Measurements from ENCODE around the gene RNF213.

Gene RNF213

GRCh38 chr17:80358131-80358530 is 97.5 kb downstream of the RNF213 start:
- H3K23ac ChIP-seq (ENCODE audit: low read length) = no peak overlapping the region
- H4K91ac ChIP-seq (ENCODE audit: low read depth, low read length) = no peak overlapping the region
- no peak overlapping the region for H4K8ac ChIP-seq (ENCODE audit: low read depth, low read length)
- no peaks in the 10 kb centered on the region for H3K4me1 ChIP-seq (ENCODE audit: control insufficient read depth in 1 of 2, insufficient read depth in 2 of 2, low read length in 2 of 2)
- H3K9ac ChIP-seq (ENCODE audit: low read length) = no peak overlapping the region
- H2AK5ac ChIP-seq (ENCODE audit: low read length) = no peak overlapping the region
- H3K14ac ChIP-seq (ENCODE audit: low read length) = no peak overlapping the region
- no peaks in the 10 kb centered on the region for H3K27me3 ChIP-seq (ENCODE audit: insufficient read depth, low read length)
- no peak overlapping the region for H2BK5ac ChIP-seq (ENCODE audit: low read depth, low read length, poor library complexity)
- no peak overlapping the region for H2AFZ ChIP-seq (ENCODE audit: insufficient read depth, low read length, poor library complexity)
- H3K36me3 ChIP-seq (ENCODE audit: control insufficient read depth in 1 of 2, insufficient read depth in 2 of 2, low read length in 2 of 2) = peaks cover 46 to 58% of the 10 kb centered on the region in 2 experiments
- H3K9me3 ChIP-seq (ENCODE audit: insufficient read depth, low read depth, low read length) = no peaks in the 10 kb centered on the region
- H3K79me1 ChIP-seq (ENCODE audit: low read length) = no peaks in the 10 kb centered on the region
- H2BK120ac ChIP-seq (ENCODE audit: insufficient read depth, low read length, poor library complexity) = no peak overlapping the region
- no peak overlapping the region for H3K18ac ChIP-seq (ENCODE audit: low read length)
- no peak for DNase-seq
- no peaks in the 10 kb centered on the region for H3K79me2 ChIP-seq (ENCODE audit: control insufficient read depth, insufficient read depth, low read length, poor library complexity)
- no peak overlapping the region for H3K4me2 ChIP-seq (ENCODE audit: low read length)
- no peak overlapping the region for H3K4ac ChIP-seq (ENCODE audit: low read depth, low read length)
- no peak overlapping the region for H3K4me3 ChIP-seq (ENCODE audit: low read depth, low read length)
- H4K12ac ChIP-seq (ENCODE audit: low read depth, low read length) = no peak overlapping the region
- H2BK12ac ChIP-seq (ENCODE audit: low read length) = no peak overlapping the region
- no CpG with 5 or more reads among the region's 9 CpGs for WGBS (ENCODE audit: extremely low coverage, insufficient coverage, insufficient read length)
- no peak overlapping the region for H3K27ac ChIP-seq (ENCODE audit: low read depth, low read length)

DNA sequence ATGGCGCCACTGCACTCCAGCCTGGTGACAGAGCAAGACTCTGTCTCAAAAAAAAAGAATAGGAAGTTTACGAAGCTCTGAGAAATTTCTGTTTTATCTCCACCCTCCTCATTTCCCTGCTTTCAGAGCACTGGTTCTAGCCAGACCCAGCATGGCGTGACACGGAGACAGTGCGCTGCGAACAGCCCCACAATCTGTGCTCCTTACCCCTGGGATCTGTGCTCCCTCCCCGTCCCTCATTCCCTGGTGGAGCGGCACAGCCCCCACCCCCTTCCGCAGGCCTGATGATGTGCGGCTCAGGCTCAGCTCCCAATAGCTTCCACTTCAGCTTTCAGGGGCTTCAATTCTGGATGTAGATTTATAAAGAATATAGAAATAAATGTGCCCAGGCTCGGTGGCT is 98.2 kb downstream of the RNF213 start:
- no peak for DNase-seq
- no peak overlapping the region for H2BK12ac ChIP-seq (ENCODE audit: low read length)
- H2BK5ac ChIP-seq (ENCODE audit: low read depth, low read length, poor library complexity) = no peak overlapping the region
- H4K8ac ChIP-seq (ENCODE audit: low read depth, low read length) = no peak overlapping the region
- no peak overlapping the region for H2BK120ac ChIP-seq (ENCODE audit: insufficient read depth, low read length, poor library complexity)
- H2AFZ ChIP-seq (ENCODE audit: insufficient read depth, low read length, poor library complexity) = no peak overlapping the region
- H2AK5ac ChIP-seq (ENCODE audit: low read length) = no peak overlapping the region
- no peak overlapping the region for H3K4me2 ChIP-seq (ENCODE audit: low read length)
- no peak overlapping the region for H3K14ac ChIP-seq (ENCODE audit: low read length)
- H3K27ac ChIP-seq (ENCODE audit: low read depth, low read length) = no peak overlapping the region
- no peak overlapping the region for H3K18ac ChIP-seq (ENCODE audit: low read length)
- H3K79me1 ChIP-seq (ENCODE audit: low read length) = no peaks in the 10 kb centered on the region
- no peak overlapping the region for H3K23ac ChIP-seq (ENCODE audit: low read length)
- H3K27me3 ChIP-seq (ENCODE audit: insufficient read depth, low read length) = no peaks in the 10 kb centered on the region
- no peak overlapping the region for H4K12ac ChIP-seq (ENCODE audit: low read depth, low read length)
- H3K4me1 ChIP-seq (ENCODE audit: control insufficient read depth in 1 of 2, insufficient read depth in 2 of 2, low read length in 2 of 2) = no peaks in the 10 kb centered on the region
- H3K9me3 ChIP-seq (ENCODE audit: insufficient read depth, low read depth, low read length) = no peaks in the 10 kb centered on the region
- no peak overlapping the region for H3K4me3 ChIP-seq (ENCODE audit: low read depth, low read length)
- H3K9ac ChIP-seq (ENCODE audit: low read length) = no peak overlapping the region
- H3K36me3 ChIP-seq (ENCODE audit: control insufficient read depth in 1 of 2, insufficient read depth in 2 of 2, low read length in 2 of 2) = peaks cover 46 to 58% of the 10 kb centered on the region in 2 experiments
- no peaks in the 10 kb centered on the region for H3K79me2 ChIP-seq (ENCODE audit: control insufficient read depth, insufficient read depth, low read length, poor library complexity)
- H4K91ac ChIP-seq (ENCODE audit: low read depth, low read length) = no peak overlapping the region
- no peak overlapping the region for H3K4ac ChIP-seq (ENCODE audit: low read depth, low read length)
- no CpG with 5 or more reads among the region's 11 CpGs for WGBS (ENCODE audit: extremely low coverage, insufficient coverage, insufficient read length)

- no peaks in the 10 kb centered on the region for H3K79me1 ChIP-seq (ENCODE audit: low read length)
These were observed 98.9 kb downstream of the RNF213 start for GRCh38 chr17:80359422-80360110.

GRCh38 chr17:80360396-80360795 is 99.7 kb downstream of the RNF213 start:
- Histone ChIP-seq H3K4me1 (ENCODE audit: control insufficient read depth in 1 of 2, insufficient read depth in 2 of 2, low read length in 2 of 2) (no peaks in the 10 kb centered on the region), H4K8ac (ENCODE audit: low read depth, low read length) (no peak overlapping the region), H3K4ac (ENCODE audit: low read depth, low read length) (no peak overlapping the region), H3K18ac (ENCODE audit: low read length) (no peak overlapping the region), H3K4me2 (ENCODE audit: low read length) (no peak overlapping the region), H3K9ac (ENCODE audit: low read length) (no peak overlapping the region), H2AFZ (ENCODE audit: insufficient read depth, low read length, poor library complexity) (no peak overlapping the region), H3K14ac (ENCODE audit: low read length) (no peak overlapping the region), H3K79me1 (ENCODE audit: low read length) (no peaks in the 10 kb centered on the region), H3K23ac (ENCODE audit: low read length) (no peak overlapping the region), H3K79me2 (ENCODE audit: control insufficient read depth, insufficient read depth, low read length, poor library complexity) (no peaks in the 10 kb centered on the region), H2BK5ac (ENCODE audit: low read depth, low read length, poor library complexity) (no peak overlapping the region), H2BK120ac (ENCODE audit: insufficient read depth, low read length, poor library complexity) (no peak overlapping the region), H3K36me3 (ENCODE audit: control insufficient read depth in 1 of 2, insufficient read depth in 2 of 2, low read length in 2 of 2) (peaks cover 55 to 61% of the 10 kb centered on the region in 2 experiments), H2AK5ac (ENCODE audit: low read length) (no peak overlapping the region), H3K9me3 (ENCODE audit: insufficient read depth, low read depth, low read length) (no peaks in the 10 kb centered on the region), H3K27ac (ENCODE audit: low read depth, low read length) (no peak overlapping the region), H3K4me3 (ENCODE audit: low read depth, low read length) (no peak overlapping the region), H4K12ac (ENCODE audit: low read depth, low read length) (no peak overlapping the region), H4K91ac (ENCODE audit: low read depth, low read length) (no peak overlapping the region), H3K27me3 (ENCODE audit: insufficient read depth, low read length) (no peaks in the 10 kb centered on the region), H2BK12ac (ENCODE audit: low read length) (no peak overlapping the region)
- WGBS (ENCODE audit: extremely low coverage, insufficient coverage, insufficient read length) = no CpG with 5 or more reads among the region's 13 CpGs
- no peak for DNase-seq

More at GRCh38 chr17:80359422-80360110, 98.9 kb downstream of the RNF213 start:
- Histone ChIP-seq H2BK120ac (ENCODE audit: insufficient read depth, low read length, poor library complexity) (no peak overlapping the region), H3K18ac (ENCODE audit: low read length) (no peak overlapping the region), H3K79me2 (ENCODE audit: control insufficient read depth, insufficient read depth, low read length, poor library complexity) (no peaks in the 10 kb centered on the region), H3K4me3 (ENCODE audit: low read depth, low read length) (no peak overlapping the region), H4K91ac (ENCODE audit: low read depth, low read length) (no peak overlapping the region), H3K27me3 (ENCODE audit: insufficient read depth, low read length) (no peaks in the 10 kb centered on the region), H3K4ac (ENCODE audit: low read depth, low read length) (no peak overlapping the region), H3K27ac (ENCODE audit: low read depth, low read length) (no peak overlapping the region), H2BK5ac (ENCODE audit: low read depth, low read length, poor library complexity) (no peak overlapping the region), H3K4me1 (ENCODE audit: control insufficient read depth in 1 of 2, insufficient read depth in 2 of 2, low read length in 2 of 2) (no peaks in the 10 kb centered on the region), H3K14ac (ENCODE audit: low read length) (no peak overlapping the region), H2AK5ac (ENCODE audit: low read length) (no peak overlapping the region), H3K4me2 (ENCODE audit: low read length) (no peak overlapping the region), H4K8ac (ENCODE audit: low read depth, low read length) (no peak overlapping the region), H3K9ac (ENCODE audit: low read length) (no peak overlapping the region), H4K12ac (ENCODE audit: low read depth, low read length) (no peak overlapping the region), H3K36me3 (ENCODE audit: control insufficient read depth in 1 of 2, insufficient read depth in 2 of 2, low read length in 2 of 2) (peaks cover 48 to 57% of the 10 kb centered on the region in 2 experiments), H2AFZ (ENCODE audit: insufficient read depth, low read length, poor library complexity) (no peak overlapping the region), H3K9me3 (ENCODE audit: insufficient read depth, low read depth, low read length) (no peaks in the 10 kb centered on the region), H3K23ac (ENCODE audit: low read length) (no peak overlapping the region), H2BK12ac (ENCODE audit: low read length) (no peak overlapping the region)
- peak in 1 of 2 donors; percentile 5 for DNase-seq
- 75% methylated on average over 1 of the region's 8 CpGs for WGBS (ENCODE audit: extremely low coverage, insufficient coverage, insufficient read length)
